NCI-H69 (cell line): ENCODE results near the gene BMP2.

Experiments used
- DNase-seq: peaks from one replicate; lab custom pipeline; 2025; lab: John Stamatoyannopoulos, UW

BMP2 gene

DNA sequence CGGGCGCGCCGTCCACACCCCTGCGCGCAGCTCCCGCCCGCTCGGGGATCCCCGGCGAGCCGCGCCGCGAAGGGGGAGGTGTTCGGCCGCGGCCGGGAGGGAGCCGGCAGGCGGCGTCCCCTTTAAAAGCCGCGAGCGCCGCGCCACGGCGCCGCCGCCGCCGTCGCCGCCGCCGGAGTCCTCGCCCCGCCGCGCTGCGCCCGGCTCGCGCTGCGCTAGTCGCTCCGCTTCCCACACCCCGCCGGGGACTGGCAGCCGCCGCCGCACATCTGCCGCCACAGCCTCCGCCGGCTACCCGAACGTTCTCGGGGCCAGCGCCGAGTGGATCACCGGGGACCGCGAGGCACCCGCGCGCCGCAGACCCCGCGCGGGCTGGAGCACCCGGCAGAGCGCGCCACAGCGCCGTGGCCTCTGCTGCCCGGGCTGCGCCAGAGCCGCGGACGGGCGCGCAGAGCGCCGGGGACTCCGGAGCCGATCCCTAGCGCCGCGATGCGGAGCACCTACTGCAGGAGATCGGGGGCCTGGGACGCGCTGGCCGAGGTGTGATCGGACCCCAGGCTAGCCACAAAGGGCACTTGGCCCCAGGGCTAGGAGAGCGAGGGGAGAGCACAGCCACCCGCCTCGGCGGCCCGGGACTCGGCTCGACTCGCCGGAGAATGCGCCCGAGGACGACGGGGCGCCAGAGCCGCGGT lies at the start of gene BMP2:
TSS of gene BMP2 (plus strand) at position 151 of the 692 bp plus-strand sequence. CDS start 2,441 bp downstream, outside the sequence.
- DNase-seq, result peak; percentile 94

DNA sequence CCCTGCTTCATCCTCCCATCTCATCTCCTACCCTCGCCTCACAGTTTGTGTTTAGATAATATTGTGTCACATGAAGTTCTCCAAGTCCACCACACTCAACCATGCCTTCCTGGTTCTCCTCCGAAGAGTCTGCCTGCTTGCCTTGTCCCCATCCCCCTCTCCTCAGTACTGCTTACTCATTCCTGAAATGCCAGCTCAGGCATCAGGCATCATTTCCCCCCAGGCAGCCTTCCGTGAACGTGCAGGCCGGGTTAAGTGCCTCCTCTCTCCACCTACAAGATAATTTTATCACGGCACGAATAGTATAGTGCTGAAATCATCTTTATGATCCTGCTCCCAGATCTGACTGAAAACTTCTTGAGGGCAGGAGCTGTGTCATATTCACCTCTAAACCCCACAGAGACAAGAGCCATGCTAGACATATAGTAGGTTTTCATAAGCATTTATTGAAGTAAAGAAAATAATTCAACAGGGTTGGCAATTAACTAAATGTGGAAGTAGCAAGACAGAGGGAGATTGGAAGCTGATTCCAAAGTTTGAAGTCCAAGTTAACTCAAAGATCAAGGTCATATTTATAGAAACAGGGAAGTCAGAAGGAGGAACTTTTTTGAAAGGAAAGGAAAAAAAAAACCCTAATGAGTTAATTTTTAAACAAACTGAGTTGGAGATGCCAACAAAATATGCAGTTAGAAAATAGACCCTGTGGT lies 48.7 kb upstream of the BMP2 start:
- no peak for DNase-seq

- DNase-seq, result no peak
These were observed 48.1 kb upstream of the BMP2 start for GRCh38 chr20:6719369-6719721.

DNA sequence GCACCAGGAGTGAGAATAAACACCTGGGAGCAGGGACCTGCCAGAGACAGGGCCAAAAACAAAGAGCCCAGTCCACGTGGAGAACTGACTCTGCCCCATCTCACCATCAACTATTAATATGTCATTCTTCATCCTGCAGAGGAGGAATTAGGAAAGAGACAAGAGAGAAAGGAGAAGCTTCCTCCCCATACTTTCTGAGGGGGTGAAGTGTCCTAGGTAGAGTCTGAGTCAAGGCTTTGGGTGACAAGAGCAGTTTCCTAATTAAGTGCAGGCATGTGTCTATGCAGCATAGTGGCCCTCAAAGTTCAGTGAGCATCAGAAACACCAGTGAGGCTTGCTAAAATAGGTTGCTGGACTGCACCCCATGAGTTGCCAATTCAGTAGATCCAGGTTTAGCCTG lies 40.7 kb upstream of the BMP2 start:
- no peak for DNase-seq

- peak; percentile 37 for DNase-seq
These were observed 36.7 kb upstream of the BMP2 start for GRCh38 chr20:6730672-6731328.

GRCh38 chr20:6732001-6732447 lies 35.5 kb upstream of the BMP2 start:
- no peak for DNase-seq

DNA sequence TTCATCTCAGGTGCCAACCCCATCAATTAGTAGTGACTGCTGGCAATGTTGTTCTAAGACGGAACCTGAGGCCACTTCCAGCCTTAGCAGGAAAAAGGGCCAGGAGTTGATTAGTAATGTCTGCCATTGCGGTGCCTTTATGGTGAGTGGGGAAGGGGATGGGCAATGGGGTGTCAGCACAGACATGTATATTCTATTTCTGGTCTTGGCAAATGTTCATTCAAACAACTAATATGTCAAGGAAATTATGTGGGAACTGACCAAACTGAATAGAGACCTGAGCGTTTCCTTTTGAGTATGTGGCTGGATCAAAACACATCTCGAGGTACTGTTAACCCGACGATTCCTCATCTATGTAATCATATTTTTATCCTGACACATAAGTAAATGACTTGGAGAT lies 34.6 kb upstream of the BMP2 start:
- no peak for DNase-seq

DNA sequence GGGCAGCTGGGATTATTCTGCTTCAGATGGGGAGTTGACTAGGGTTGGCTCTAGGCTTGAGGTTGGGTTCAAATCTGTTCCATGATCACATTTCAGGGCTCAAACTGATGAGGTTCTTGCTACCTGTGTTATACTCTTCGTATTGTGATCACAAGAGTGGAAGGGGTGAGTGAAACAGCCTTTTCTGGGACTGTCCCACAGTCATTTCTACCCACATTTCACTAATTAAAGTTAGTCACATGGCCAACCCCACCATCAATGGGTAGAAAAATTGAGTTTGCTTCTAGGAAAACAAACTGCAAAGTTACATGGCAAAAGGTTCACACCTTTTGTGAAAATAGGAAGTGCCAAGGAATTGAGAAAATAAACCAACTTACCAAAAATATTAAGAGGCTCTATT lies 33.5 kb upstream of the BMP2 start:
- no peak for DNase-seq

GRCh38 chr20:6735942-6736845 lies 31.3 kb upstream of the BMP2 start:
- no peak for DNase-seq

GRCh38 chr20:6739406-6739805 lies 28.1 kb upstream of the BMP2 start:
- no peak for DNase-seq

- no peak for DNase-seq
These were observed 27.4 kb upstream of the BMP2 start for GRCh38 chr20:6740096-6740495.

- no peak for DNase-seq
These were observed 23.3 kb upstream of the BMP2 start for GRCh38 chr20:6744180-6744579.

GRCh38 chr20:6744805-6745204 lies 22.7 kb upstream of the BMP2 start:
- DNase-seq, result no peak

GRCh38 chr20:6746901-6747609 lies 20.4 kb upstream of the BMP2 start:
- peak; percentile 80 for DNase-seq

- DNase-seq, result no peak
These were observed 17.0 kb upstream of the BMP2 start for GRCh38 chr20:6750438-6750837.

- peak; percentile 80 for DNase-seq
These were observed 10.5 kb upstream of the BMP2 start for GRCh38 chr20:6756693-6757595.

- no peak for DNase-seq
These were observed 2.9 kb upstream of the BMP2 start for GRCh38 chr20:6764619-6765018.

DNA sequence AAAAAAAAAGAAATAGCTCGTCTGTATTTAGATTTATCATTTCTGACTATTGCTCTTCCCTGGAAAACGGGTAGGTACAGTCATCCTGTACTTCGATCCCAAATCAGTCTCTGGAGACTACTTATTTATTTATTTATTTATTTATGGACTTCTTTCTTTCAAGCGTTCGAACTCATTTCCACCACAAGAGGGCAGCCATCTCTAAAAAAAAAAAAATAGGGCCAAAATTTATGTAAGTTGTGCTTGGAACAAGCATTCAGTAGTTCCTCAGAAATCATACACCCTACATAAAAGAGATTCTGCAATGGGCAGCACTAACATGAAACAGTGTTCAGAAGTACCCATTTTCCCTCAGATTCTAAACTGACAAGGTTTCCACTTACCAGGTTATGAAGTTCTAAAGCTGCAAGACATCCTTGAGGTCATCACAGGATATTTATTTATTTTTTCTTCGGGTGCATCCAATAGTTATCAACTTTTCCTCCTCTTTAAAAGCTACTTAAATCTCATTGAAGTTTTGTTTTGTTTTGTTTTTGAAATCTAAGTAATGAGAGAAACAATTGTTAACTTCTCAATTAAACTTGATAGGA lies 1.9 kb upstream of the BMP2 start:
- DNase-seq, result peak; percentile 72

- no peak for DNase-seq
These were observed 1.1 kb upstream of the BMP2 start for GRCh38 chr20:6766433-6766832.

- no peak for DNase-seq
These were observed 355 bp upstream of the BMP2 start for GRCh38 chr20:6767126-6767535.
